Heart right ventricle (tissue), 16 donors: Measurements from ENCODE around the gene ANKS1B. TPM values are rescaled to one million over a fixed set of nuclear protein-coding genes. Genes with fewer than 3 reads are reported as not detected.
"Not testable (repeated sequence)": the region's sequence is repeated elsewhere in the genome, so short reads cannot be mapped to it uniquely, and the experiment has no call there.

Source experiments
- ATAC-seq, 8 donors: fragments of 200-7000 bp; cut with Tn5 transposase; one replicate each; pipeline ENCODE4 v1.9.1; 2020; ENCODE audit warnings: mild to moderate bottlenecking in 8 of 8, moderate library complexity in 8 of 8, moderate number of reproducible peaks in 1 of 8
- DNase-seq, 2 donors: peaks; one replicate each; pipeline ENCODE4 v3.0.0-alpha.2; 2020
- H3K27ac ChIP-seq, 10 donors: fragments of 200-600 bp; sonication (generic) in 2 of 10; one replicate each; pipeline versions ENCODE4 v1.5.0 to v1.8.0; 2020 to 2022; ENCODE audit warnings: mild to moderate bottlenecking in 3 of 10
- H3K27me3 ChIP-seq, 7 donors: fragments of 200-600 bp; one replicate each; pipeline ENCODE4 v1.8.0; 2021 to 2022; ENCODE audit warnings: mild to moderate bottlenecking in 2 of 7
- H3K36me3 ChIP-seq, 9 donors: fragments of 200-600 bp; sonication (generic) in 1 of 9; one replicate each; pipeline versions ENCODE4 v1.5.0 to v1.8.0; 2020 to 2022; ENCODE audit warnings: mild to moderate bottlenecking in 2 of 9
- H3K4me1 ChIP-seq, 9 donors: fragments of 200-600 bp; sonication (generic) in 1 of 9; one replicate each; pipeline versions ENCODE4 v1.5.0 to v1.8.0; 2020 to 2022; ENCODE audit warnings: mild to moderate bottlenecking in 4 of 9
- H3K4me3 ChIP-seq, 10 donors: fragments of 200-600 bp; sonication (generic) in 2 of 10; one replicate each; pipeline versions ENCODE4 v1.5.0 to v1.8.0; 2020 to 2022; ENCODE audit warnings: mild to moderate bottlenecking in 7 of 10, moderate library complexity in 2 of 10
- H3K9me3 ChIP-seq, 11 donors: fragments of 200-600 bp in 10 of 11; sonication (generic) in 2 of 11; one replicate each; pipeline versions ENCODE4 v1.5.0 to v1.8.0; 2013 to 2022; ENCODE audit warnings: mild to moderate bottlenecking in 2 of 11, control low read depth in 1 of 11, moderate library complexity in 1 of 11
- WGBS, 2 donors: extraction: QIAGEN DNeasy Blood & Tissue Kit; methylation state at CpG; one replicate each; pipeline ENCODE4 v1.1.7; 2013; ENCODE audit warnings: inconsistent platforms in 1 of 2; 5-methylcytosine and 5-hydroxymethylcytosine counted together
- intact Hi-C, 10 donors: fragments of 100-400 bp; cut with DNase I; formaldehyde crosslinking; loops; one replicate each; pipeline versions ENCODE4 v1.11.1 to v1.14.2; 2022
- polyA plus RNA-seq, 2 donors: library from polyadenylated mRNA; stranded (reverse); fragments of 200-250 nt; gene quantifications; one replicate each; pipeline ENCODE4 v1.2.3, GENCODE V29; 2013
- total RNA-seq, 10 donors: library from RNA; stranded (reverse); fragmentation: NEBNext Ultra II Directional in 3 of 10; extraction: Animal tissue kit (Norgen Biotek cat#: 25700) in 3 of 10; gene quantifications; one replicate each; pipeline versions ENCODE4 v1.2.1 to v1.2.4, GENCODE V29; 2021 to 2023
- TF ChIP-seq, protein P1 (sequence below), 9 donors: fragments of 200-600 bp; sonication (generic) in 2 of 9; IDR thresholded peaks; one replicate each; pipeline versions ENCODE4 v1.5.0 to v1.8.0; 2021 to 2022; ENCODE audit warnings: antibody characterized with exemption in 9 of 9, mild to moderate bottlenecking in 5 of 9, moderate library complexity in 1 of 9
- donor health status: Arrhythmogenic right ventricular cardiomyopathy.
- donor health status: ischemic (EF 13 %, LVEDD 7.1; RV severe dilation, severe dysfunction).
- donor health status: healthy with polysubstance abuse.
- donor health status: DM: no; HTN: yes; CAD: no.
- donor health status: DM: no; HTN: no; CAD: no.
- donor health status: ischemic (EF 25% LVEDD 6.9; RV normal size, moderate dysfunction).
- donor health status: ischemic (EF 25% LVEDD 5.7; RV mildly dilated, moderate dysfunction).
- donor health status: healthy.
- donor health status: DM: yes; HTN: yes; CAD: no.
- donor health status: Ischemic cardiomyopathy.
- donor health status: ischemic (EF 35%, LVEDD 5.7; RV mildly dilated, moderate dysfunction).
- donor health status: nonischemic (EF 11% LVEDD 7.7; RV severe dilation, severe dysfunction).
- donor health status: DM: yes; HTN: yes; CAD: no.
- donor health status: PGD.
- donor health status: ischemic (EF 29% LVEDD 5.4; RV normal size, mild dysfunction).
- donor health status: nonischemic (EF 23%, LVEDD 6.1; RV moderate dilation, normal function).

The ANKS1B gene
- total and polyA plus RNA-seq, 12 donors = 0.58 to 4.8 (median 1.8) TPM

DNA sequence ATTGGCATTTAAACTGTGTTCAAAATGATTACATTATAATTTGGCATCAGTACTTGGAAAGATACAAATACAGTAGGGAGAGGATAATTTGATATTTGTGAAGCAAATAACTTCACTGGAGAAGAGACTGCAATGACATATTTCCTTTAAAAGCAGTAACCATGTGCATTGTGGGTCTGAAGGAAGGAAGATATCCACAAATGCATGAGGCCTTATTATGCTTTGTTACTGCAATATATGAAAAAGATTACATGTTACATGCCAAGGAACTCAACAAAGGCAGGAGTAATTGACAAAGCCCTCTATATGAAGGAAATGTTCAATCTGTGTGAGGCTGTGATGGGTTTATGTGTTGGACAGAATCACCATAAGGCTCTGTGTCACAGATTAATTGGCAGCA, 948.2 kb downstream of the ANKS1B start:
- Histone ChIP-seq H3K9me3 (peaks cover 0 to 10% (median 0%) of the 10 kb centered on the region in 11 donors), H3K27ac (no peak overlapping the region), H3K27me3 (no peaks in the 10 kb centered on the region), H3K4me3 (no peak overlapping the region), H3K4me1 (no peaks in the 10 kb centered on the region), H3K36me3 (no peaks in the 10 kb centered on the region)
- ATAC-seq (no peak), DNase-seq (no peak)
- intact Hi-C loops = no loop called here
- TF ChIP-seq, protein P1, sequence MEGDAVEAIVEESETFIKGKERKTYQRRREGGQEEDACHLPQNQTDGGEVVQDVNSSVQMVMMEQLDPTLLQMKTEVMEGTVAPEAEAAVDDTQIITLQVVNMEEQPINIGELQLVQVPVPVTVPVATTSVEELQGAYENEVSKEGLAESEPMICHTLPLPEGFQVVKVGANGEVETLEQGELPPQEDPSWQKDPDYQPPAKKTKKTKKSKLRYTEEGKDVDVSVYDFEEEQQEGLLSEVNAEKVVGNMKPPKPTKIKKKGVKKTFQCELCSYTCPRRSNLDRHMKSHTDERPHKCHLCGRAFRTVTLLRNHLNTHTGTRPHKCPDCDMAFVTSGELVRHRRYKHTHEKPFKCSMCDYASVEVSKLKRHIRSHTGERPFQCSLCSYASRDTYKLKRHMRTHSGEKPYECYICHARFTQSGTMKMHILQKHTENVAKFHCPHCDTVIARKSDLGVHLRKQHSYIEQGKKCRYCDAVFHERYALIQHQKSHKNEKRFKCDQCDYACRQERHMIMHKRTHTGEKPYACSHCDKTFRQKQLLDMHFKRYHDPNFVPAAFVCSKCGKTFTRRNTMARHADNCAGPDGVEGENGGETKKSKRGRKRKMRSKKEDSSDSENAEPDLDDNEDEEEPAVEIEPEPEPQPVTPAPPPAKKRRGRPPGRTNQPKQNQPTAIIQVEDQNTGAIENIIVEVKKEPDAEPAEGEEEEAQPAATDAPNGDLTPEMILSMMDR (IDR thresholded peaks at IDR 0.05) = no peak

DNA sequence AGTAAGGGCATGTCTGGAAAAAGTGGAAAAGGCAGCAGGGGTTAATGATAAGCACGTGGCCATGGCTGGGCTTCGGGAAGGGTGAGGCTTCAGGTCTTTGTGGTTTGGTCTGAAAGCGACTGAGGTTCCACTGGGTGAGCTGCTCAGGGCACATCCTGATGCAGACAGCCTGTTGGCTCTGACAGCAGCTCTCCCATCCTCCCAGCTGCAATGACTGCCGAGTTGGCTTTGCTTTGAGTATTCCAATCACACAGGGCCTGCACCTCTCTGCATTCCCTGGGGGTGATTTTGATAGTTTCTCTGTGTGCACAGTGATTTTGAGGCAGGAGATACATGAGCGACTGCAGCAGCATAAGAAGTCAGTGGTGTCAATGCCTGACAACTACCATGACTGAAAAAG, 948.9 kb downstream of the ANKS1B start:
- ATAC-seq (no peak), DNase-seq (no peak)
- H3K9me3 ChIP-seq = peaks cover 0 to 10% (median 0%) of the 10 kb centered on the region in 11 donors
- no peak overlapping the region for H3K4me3 ChIP-seq
- no peaks in the 10 kb centered on the region for H3K27me3 ChIP-seq
- intact Hi-C loops = no loop called here
- no peaks in the 10 kb centered on the region for H3K4me1 ChIP-seq
- H3K27ac ChIP-seq = no peak overlapping the region
- H3K36me3 ChIP-seq = no peaks in the 10 kb centered on the region
- 39 to 40% methylated on average over 5 of the region's 5 CpGs for WGBS, 2 donors
- TF ChIP-seq, protein P1 (IDR thresholded peaks at IDR 0.05) = no peak

DNA sequence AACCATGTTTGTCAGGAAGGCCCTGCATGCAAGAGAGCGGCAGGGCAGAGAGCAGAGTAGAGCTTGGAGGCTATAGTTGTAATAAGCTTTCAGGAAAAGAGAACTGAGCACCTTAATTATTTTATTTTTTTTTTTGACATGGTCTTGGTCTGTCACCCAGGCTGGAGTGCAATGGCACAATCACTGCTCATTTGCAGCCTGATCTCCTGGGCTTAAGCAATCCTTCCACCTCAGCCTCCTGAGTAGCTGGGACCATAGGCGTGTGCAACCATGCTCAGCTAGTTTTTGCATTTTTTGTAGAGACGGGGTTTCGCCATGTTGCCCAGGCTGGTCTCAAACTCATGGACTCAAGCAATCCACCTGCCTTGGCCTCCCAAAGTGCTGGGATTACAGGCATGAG, 950.5 kb downstream of the ANKS1B start:
- not testable (repeated sequence) for H3K4me1 ChIP-seq
- WGBS, 2 donors = 92 to 96% methylated on average over 4 of the region's 4 CpGs

DNA sequence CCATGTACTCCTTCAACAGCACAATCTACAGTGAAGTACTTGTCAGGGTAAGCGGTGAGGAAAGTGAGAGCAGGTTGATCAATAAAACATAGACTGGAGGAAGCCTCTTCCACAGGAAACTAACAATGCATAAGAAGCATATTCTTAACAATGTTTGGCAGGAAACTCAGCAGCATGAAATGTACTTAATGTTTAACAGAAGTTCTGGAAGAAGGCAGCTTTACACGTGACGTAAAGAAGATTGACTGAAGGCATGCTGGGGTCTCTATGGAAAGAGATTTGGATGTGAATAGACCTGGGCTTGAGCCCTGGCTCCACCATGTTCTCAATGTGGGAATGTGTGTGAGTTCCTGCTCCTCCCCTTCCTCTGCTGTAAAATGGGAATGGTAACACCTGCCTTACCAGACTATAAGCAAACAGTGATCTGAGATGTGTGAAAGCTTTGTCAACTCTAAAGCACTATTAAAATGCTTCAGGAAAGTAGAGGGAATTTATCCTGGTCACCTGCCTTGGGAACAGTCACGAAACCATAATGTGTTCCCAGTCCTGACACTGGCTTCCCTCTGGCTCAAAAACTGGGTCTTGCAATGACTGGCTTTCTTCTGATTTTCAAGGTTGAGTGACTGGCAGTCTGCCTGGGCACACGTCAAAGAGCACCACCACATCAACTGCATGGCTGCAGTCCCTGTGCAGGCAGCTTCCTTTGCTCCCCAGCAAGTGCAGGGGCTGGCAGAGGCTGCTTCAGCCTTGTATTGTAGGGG, 955.0 kb downstream of the ANKS1B start:
- no peak overlapping the region for H3K4me3 ChIP-seq
- no peak for ATAC-seq

More for the DNA sequence above, 950.5 kb downstream of the ANKS1B start:
- H3K36me3 ChIP-seq, H3K9me3 ChIP-seq, ATAC-seq, H3K27me3 ChIP-seq, intact Hi-C loops, H3K27ac ChIP-seq, DNase-seq, H3K4me3 ChIP-seq: not testable (repeated sequence)

More for the DNA sequence above, 955.0 kb downstream of the ANKS1B start:
- Histone ChIP-seq H3K36me3 (no peaks in the 10 kb centered on the region), H3K4me1 (no peaks in the 10 kb centered on the region), H3K27ac (no peak overlapping the region), H3K27me3 (no peaks in the 10 kb centered on the region), H3K9me3 (peaks cover 0 to 10% (median 0%) of the 10 kb centered on the region in 11 donors)
- intact Hi-C loops = no loop called here
- WGBS, 2 donors = 59 to 70% methylated on average over 5 of the region's 5 CpGs
- no peak for DNase-seq
- TF ChIP-seq, protein P1 (IDR thresholded peaks at IDR 0.05) = no peak
